Body of pancreas (tissue), 4 donors: ENCODE measurements around the gene NEUROD6. TPM values are rescaled to one million over a fixed set of nuclear protein-coding genes. Genes with fewer than 3 reads are reported as not detected.

Source experiments
- ATAC-seq: fragments of 150-250 bp; one replicate; pipeline ENCODE4 v1.9.1; 2016
- DNase-seq, 4 donors: peaks; one replicate each; pipeline ENCODE4 v3.0.0-alpha.2; 2019
- H3K27ac ChIP-seq, 4 donors: fragments of 200-600 bp; sonication (generic); 1 replicate in 3 of 4; 2 replicates in 1 of 4; pipeline versions ENCODE4 v1.5.1 to v1.6.1; 2016 to 2019; ENCODE audit warnings: mild to moderate bottlenecking in 1 of 4, mixed read lengths in 1 of 4, moderate library complexity in 1 of 4
- H3K27me3 ChIP-seq, 2 donors: fragments of 200-600 bp; sonication (generic); one replicate each; pipeline ENCODE4 v1.6.0; 2016; ENCODE audit warnings: mild to moderate bottlenecking in 1 of 2
- H3K36me3 ChIP-seq, 2 donors: fragments of 200-600 bp; sonication (generic); replicated peaks in 1 of 2; 2 replicates each; pipeline ENCODE4 v1.5.1; 2016; ENCODE audit warnings: low read depth in 2 of 2; ENCODE audit not compliant: insufficient read depth in 1 of 2
- H3K4me1 ChIP-seq: fragments of 200-600 bp; sonication (generic); one replicate; pipeline ENCODE4 v1.6.0; 2016
- H3K4me3 ChIP-seq, 2 donors: fragments of 200-600 bp; sonication (generic); 1 replicate in 1 of 2; 2 replicates in 1 of 2; pipeline ENCODE4 v1.5.1; 2016 to 2019
- H3K9me3 ChIP-seq, 3 donors: fragments of 200-600 bp; sonication (generic); 1 replicate in 2 of 3; 2 replicates in 1 of 3; pipeline ENCODE4 v1.5.1; 2016
- CTCF ChIP-seq, 7 experiments: fragments of 450-650 bp in 4 of 7; fragments of 200-600 bp in 3 of 7; sonication (generic) in 3 of 7; IDR thresholded peaks; one replicate each; pipeline ENCODE4 v1.5.1; 2016 to 2019; ENCODE audit warnings: antibody characterized with exemption in 7 of 7
- POLR2A ChIP-seq, 3 donors: fragments of 450-650 bp; IDR thresholded peaks; one replicate each; pipeline ENCODE4 v1.6.1; 2016; ENCODE audit warnings: antibody characterized with exemption in 3 of 3, mild to moderate bottlenecking in 2 of 3
- WGBS, 2 donors: methylation state at CpG; one replicate each; pipeline ENCODE4 v1.1.5; 2017; 5-methylcytosine and 5-hydroxymethylcytosine counted together
- intact Hi-C: fragments of 100-400 bp; cut with DNase I; formaldehyde crosslinking; loops from one replicate; pipeline ENCODE4 v1.15.1; 2023
- total RNA-seq, 2 donors: library from RNA; depleted of rRNA; stranded (reverse); fragments of >200 nt; gene quantifications; one replicate each; pipeline ENCODE4 v1.1.0, GENCODE V29; 2016

Gene NEUROD6
- total RNA-seq, 2 donors from 2014 or later = not detected

GRCh38 chr7:31318313-31318712 is 22.2 kb downstream of the NEUROD6 start:
- TF ChIP-seq POLR2A (IDR thresholded peaks at IDR 0.05) (no peak), CTCF (IDR thresholded peaks at IDR 0.05) (no peak)
- intact Hi-C loops = no loop called here
- no peaks in the 10 kb centered on the region for H3K36me3 ChIP-seq
- H3K27me3 ChIP-seq = no peaks in the 10 kb centered on the region
- no peaks in the 10 kb centered on the region for H3K4me1 ChIP-seq
- 30 to 33% methylated on average over 5 of the region's 5 CpGs for WGBS, 2 donors
- no peak overlapping the region for H3K4me3 ChIP-seq
- no peak for ATAC-seq
- no peak for DNase-seq
- no peak overlapping the region for H3K27ac ChIP-seq
- H3K9me3 ChIP-seq = no peaks in the 10 kb centered on the region

- TF ChIP-seq CTCF (IDR thresholded peaks at IDR 0.05) = no peak
- TF ChIP-seq POLR2A (IDR thresholded peaks at IDR 0.05) = no peak
- Histone ChIP-seq H3K4me3 (no peak overlapping the region), H3K9me3 (no peaks in the 10 kb centered on the region), H3K27ac (no peak overlapping the region), H3K36me3 (no peaks in the 10 kb centered on the region), H3K4me1 (no peaks in the 10 kb centered on the region), H3K27me3 (no peaks in the 10 kb centered on the region)
- WGBS, 2 donors = 55 to 61% methylated on average over 2 of the region's 2 CpGs
- intact Hi-C loops = no loop called here
- ATAC-seq (no peak), DNase-seq (no peak)
Observed at GRCh38 chr7:31316876-31317275, 23.6 kb downstream of the NEUROD6 start.

GRCh38 chr7:31315758-31316157 is 24.8 kb downstream of the NEUROD6 start:
- H3K27me3 ChIP-seq = no peaks in the 10 kb centered on the region
- H3K9me3 ChIP-seq = no peaks in the 10 kb centered on the region
- no peak overlapping the region for H3K27ac ChIP-seq
- 77 to 92% methylated on average over 1 of the region's 1 CpG for WGBS, 2 donors
- intact Hi-C loops = no loop called here
- TF ChIP-seq POLR2A (IDR thresholded peaks at IDR 0.05) (no peak), CTCF (IDR thresholded peaks at IDR 0.05) (no peak)
- no peak for ATAC-seq
- H3K4me1 ChIP-seq = no peaks in the 10 kb centered on the region
- H3K36me3 ChIP-seq = no peaks in the 10 kb centered on the region
- H3K4me3 ChIP-seq = no peak overlapping the region
- DNase-seq = no peak

DNA sequence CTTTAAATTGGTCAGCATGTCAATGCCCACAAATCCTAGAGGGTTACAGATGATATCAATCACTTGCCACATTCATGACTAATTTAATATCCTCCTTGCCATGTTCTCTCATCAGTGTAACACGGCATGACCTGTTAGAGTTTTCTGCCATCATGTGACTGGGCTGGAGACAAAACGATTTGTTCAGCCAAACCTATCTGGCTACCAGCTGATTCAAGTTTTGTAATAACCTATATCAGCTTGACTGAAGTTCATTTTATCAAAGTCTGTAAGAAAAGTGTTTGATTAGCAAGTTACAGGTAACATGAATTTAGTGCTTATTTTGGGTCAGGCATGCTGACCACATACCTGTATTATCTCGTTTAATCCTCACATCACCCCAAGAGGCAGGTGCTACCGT is 25.7 kb downstream of the NEUROD6 start:
- no peaks in the 10 kb centered on the region for H3K4me1 ChIP-seq
- 49 to 54% methylated on average over 4 of the region's 4 CpGs for WGBS, 2 donors
- H3K4me3 ChIP-seq = no peak overlapping the region
- H3K36me3 ChIP-seq = no peaks in the 10 kb centered on the region
- H3K9me3 ChIP-seq = no peaks in the 10 kb centered on the region
- no peaks in the 10 kb centered on the region for H3K27me3 ChIP-seq
- ATAC-seq = no peak
- TF ChIP-seq CTCF (IDR thresholded peaks at IDR 0.05) (no peak), POLR2A (IDR thresholded peaks at IDR 0.05) (no peak)
- no peak for DNase-seq
- no peak overlapping the region for H3K27ac ChIP-seq
- intact Hi-C loops = no loop called here

DNA sequence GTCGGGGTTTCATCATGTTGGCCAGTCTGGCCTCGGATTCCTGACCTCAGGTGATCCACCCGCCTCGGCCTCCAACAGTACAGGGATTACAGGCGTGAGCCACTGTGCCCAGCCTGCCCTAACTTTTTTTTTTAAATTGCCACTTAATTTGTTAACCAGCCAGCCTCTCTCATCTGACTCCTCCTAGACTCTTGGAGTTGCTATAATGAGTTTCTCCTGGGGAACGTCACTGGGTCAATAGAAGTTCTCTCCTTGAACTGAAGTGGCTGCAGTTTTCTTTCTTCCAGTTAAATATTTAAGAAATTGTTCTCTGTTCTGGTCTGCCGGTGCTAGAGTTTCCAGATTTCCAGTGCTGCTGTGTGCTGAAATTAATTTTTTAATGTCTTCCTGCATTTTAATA is 27.6 kb downstream of the NEUROD6 start:
- Histone ChIP-seq H3K36me3 (no peaks in the 10 kb centered on the region), H3K4me1 (no peaks in the 10 kb centered on the region), H3K4me3 (no peak overlapping the region), H3K27ac (no peak overlapping the region), H3K9me3 (no peaks in the 10 kb centered on the region), H3K27me3 (no peaks in the 10 kb centered on the region)
- 62 to 73% methylated on average over 7 of the region's 7 CpGs for WGBS, 2 donors
- intact Hi-C loops = no loop called here
- DNase-seq = no peak
- ATAC-seq = no peak
- TF ChIP-seq CTCF (IDR thresholded peaks at IDR 0.05) = no peak
- TF ChIP-seq POLR2A (IDR thresholded peaks at IDR 0.05) = no peak
